Measurements from ENCODE around the gene ROBO1. TPM values are rescaled to one million over a fixed set of nuclear protein-coding genes. Genes with fewer than 3 reads are reported as not detected.
A peak's percentile ranks its signal among the peaks of the same experiment; 100 is the strongest.

ROBO1 gene
- total RNA-seq, 8 experiments from 2014 or later, result 45.0 to 147 (median 67.8) TPM

DNA sequence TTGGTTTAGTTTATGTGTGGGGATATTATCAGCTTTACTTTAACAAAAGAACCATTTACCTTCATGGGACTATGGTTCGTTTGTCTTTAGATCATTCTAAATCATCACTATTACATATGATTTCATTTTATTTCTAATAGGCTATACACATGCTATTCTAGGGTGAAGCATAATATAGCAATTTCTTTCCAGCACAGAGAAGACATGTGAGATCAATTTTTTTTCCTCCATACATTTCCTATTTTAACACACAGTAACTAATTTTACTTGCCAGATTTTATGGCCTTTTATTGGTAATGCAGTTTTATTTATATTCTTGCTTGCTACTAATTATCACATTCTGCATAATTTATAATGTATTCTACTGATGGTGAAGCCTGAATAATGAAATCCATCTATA lies 287.1 kb downstream of the ROBO1 start:
- WGBS, 10 experiments, result 0 to 100% (median 58%) methylated on average over 1 of the region's 1 CpG; no CpG with 5 or more reads in 1 of the 10 experiments
- Histone ChIP-seq H3K4me1 (replicated peaks in 1 of 2) (peaks cover 2 to 25% of the 10 kb centered on the region in 2 donors), H3K27ac (peak overlapping the region in 1 of 2 donors; percentile 37), H3K4me3 (no peak overlapping the region)
- peak in 1 of 8 experiments; percentile 70 for ATAC-seq (replicated peaks in 6 of 8)
- in situ Hi-C loops (cut with MboI; ENCODE audit: low pct_unique_long_range_greater_than_20kb in 2 of 9, low sequenced_read_pairs in 9 of 9, unreplicated experiment in 9 of 9), result loop anchor here in 3 of 9 experiments (25.0 kb wide), 2 partner anchors 93 to 818 kb away; no protein-coding TSS in a partner anchor

DNA sequence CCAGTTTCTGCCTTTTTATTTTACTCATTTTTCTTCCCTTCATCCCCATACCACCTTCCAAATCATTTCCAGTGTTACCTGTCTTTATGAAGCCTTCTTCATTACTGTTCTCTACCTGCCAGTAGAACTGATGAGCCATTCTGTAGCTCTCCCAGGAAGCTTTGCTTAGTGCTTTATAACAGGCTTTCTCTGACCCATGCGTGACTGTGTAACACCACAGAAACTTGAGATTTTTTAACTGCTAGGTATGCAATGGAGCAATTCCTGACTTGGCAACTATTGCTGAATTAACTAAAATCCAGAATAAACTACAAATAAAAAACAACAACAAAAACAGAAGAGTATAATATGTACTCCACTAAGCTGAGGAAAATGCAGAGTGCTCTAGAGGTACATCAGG lies 289.2 kb downstream of the ROBO1 start:
- no peak overlapping the region for H3K4me3 ChIP-seq
- whole genome bisulfite sequencing, 10 experiments, result 45 to 100% (median 91%) methylated on average over 1 of the region's 1 CpG; no CpG with 5 or more reads in 3 of the 10 experiments
- in situ Hi-C loops (cut with MboI; ENCODE audit: low pct_unique_long_range_greater_than_20kb in 2 of 9, low sequenced_read_pairs in 9 of 9, unreplicated experiment in 9 of 9), result loop anchor here in 3 of 9 experiments (25.0 kb wide), 2 partner anchors 91 to 816 kb away; no protein-coding TSS in a partner anchor
- ATAC-seq (replicated peaks in 6 of 8), result peak in 1 of 8 experiments; percentile 60
- no peak overlapping the region for H3K27ac ChIP-seq
- peaks cover 2 to 25% of the 10 kb centered on the region in 2 donors for H3K4me1 ChIP-seq (replicated peaks in 1 of 2)

DNA sequence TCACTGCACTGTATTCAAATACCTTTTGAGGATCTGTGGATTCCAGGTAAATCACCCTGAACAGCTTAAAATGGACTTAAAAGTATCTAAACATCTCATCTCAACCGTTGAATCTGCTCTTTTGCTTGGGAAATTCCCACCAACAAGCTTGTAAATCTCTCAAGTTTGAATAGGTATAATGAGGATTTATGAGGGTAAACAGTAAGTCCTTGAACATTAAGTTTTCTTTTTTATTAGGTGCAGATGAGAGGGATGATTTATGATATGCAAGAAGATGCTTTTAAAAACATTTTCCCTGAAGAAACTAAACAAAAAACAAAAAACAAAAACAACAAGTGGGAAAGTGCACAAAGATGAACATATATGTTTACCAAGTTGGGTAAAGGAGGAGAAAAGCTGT lies 290.6 kb downstream of the ROBO1 start:
- WGBS, 10 experiments, result 0 to 78% (median 25%) methylated on average over 1 of the region's 1 CpG; no CpG with 5 or more reads in 1 of the 10 experiments
- no peak for ATAC-seq (replicated peaks in 6 of 8)
- Histone ChIP-seq H3K4me1 (replicated peaks in 1 of 2) (peaks cover 2 to 25% of the 10 kb centered on the region in 2 donors), H3K4me3 (no peak overlapping the region), H3K27ac (no peak overlapping the region)
- in situ Hi-C loops (cut with MboI; ENCODE audit: low pct_unique_long_range_greater_than_20kb in 2 of 9, low sequenced_read_pairs in 9 of 9, unreplicated experiment in 9 of 9), result loop anchor here in 3 of 9 experiments (25.0 kb wide), 2 partner anchors 90 to 815 kb away; no protein-coding TSS in a partner anchor

DNA sequence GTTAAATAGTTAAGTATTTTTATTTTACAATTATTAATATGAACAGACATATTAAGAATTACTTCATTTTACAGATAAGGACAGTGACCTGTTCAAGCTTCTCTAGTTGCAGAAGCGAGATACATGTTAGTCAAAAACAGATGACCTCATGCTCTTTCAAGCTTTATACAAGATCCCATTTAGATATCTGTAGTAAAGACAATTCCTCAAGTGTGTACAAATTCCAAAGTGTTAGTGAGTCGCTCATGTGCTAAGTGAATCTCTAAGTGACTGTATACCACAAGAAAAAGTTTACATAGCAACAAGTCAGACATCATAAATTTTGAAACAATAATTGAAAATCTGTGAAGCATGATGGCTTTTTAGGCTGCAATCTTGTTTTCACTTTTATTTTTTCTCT lies 293.8 kb downstream of the ROBO1 start:
- Histone ChIP-seq H3K4me1 (replicated peaks in 1 of 2) (peaks cover 0 to 4% of the 10 kb centered on the region in 2 donors), H3K4me3 (no peak overlapping the region), H3K27ac (no peak overlapping the region)
- in situ Hi-C loops (cut with MboI; ENCODE audit: low pct_unique_long_range_greater_than_20kb in 2 of 9, low sequenced_read_pairs in 9 of 9, unreplicated experiment in 9 of 9), result no loop called here
- no peak for ATAC-seq (replicated peaks in 6 of 8)
- WGBS, 10 experiments, result 6 to 100% (median 91%) methylated on average over 1 to 2 of the region's 2 CpGs

DNA sequence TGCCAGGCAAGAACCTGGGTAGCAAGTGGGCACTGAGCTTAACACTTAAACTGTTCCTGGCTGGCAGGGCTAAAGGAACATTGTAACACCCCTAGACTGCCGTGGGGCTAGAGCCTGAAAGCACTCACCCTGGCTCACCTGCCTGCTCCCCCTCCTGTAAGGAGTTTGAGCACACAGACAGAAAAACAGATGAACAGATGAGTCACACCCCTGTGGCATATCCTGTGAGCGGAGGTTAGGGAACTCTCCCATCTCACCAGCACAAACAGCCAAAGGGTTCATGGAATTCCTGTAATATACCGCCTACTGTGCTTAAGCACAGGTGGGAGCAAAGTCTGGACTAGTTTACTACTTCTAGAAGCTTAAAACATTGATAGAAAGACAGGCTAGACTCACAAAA lies 300.1 kb downstream of the ROBO1 start:
- in situ Hi-C loops (cut with MboI; ENCODE audit: low pct_unique_long_range_greater_than_20kb in 2 of 9, low sequenced_read_pairs in 9 of 9, unreplicated experiment in 9 of 9), result no loop called here
- Histone ChIP-seq H3K4me1 (replicated peaks in 1 of 2) (no peaks in the 10 kb centered on the region), H3K4me3 (no peak overlapping the region), H3K27ac (no peak overlapping the region)
- WGBS, 10 experiments, result 0 to 100% (median 89%) methylated on average over 1 to 3 of the region's 3 CpGs; no CpG with 5 or more reads in 3 of the 10 experiments
- peak in 2 of 8 experiments; percentile 12 to 35 for ATAC-seq (replicated peaks in 6 of 8)

DNA sequence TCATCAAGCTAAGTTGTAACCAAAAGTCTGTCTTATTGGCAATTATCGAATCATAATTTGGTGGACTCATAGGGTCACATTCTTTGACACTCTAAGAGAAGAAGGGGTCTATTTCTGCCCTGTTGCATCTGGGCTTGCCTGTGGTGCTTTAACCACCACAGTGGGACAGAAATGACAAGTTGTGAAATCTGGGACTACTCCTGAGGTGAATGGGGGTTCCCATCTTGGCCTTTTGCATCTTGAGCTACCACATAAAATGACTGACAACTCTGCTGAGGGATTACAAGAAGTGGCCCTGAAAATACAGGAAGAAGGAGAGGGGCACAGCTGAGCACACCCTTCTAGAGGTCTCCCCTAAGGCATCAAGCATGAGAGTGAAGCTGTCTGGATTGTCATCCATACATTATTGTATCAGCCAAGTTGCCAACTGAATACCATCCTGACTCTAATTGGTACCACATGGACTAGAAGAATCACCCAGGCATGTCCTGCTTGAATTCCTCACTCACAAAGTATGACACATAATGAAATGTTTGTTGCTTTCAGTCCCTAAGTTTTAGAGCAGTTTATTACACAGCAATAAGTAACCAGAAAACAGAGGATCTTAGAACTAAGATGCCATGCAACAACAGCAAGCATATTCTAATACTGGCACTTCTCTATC lies 306.5 kb downstream of the ROBO1 start:
- in situ Hi-C loops (cut with MboI; ENCODE audit: low pct_unique_long_range_greater_than_20kb in 2 of 9, low sequenced_read_pairs in 9 of 9, unreplicated experiment in 9 of 9), result no loop called here
- Histone ChIP-seq H3K27ac (no peak overlapping the region), H3K4me3 (no peak overlapping the region), H3K4me1 (replicated peaks in 1 of 2) (no peaks in the 10 kb centered on the region)
- WGBS, 10 experiments, result 43 to 100% (median 100%) methylated on average over 1 of the region's 1 CpG; no CpG with 5 or more reads in 3 of the 10 experiments
- ATAC-seq (replicated peaks in 6 of 8), result no peak

DNA sequence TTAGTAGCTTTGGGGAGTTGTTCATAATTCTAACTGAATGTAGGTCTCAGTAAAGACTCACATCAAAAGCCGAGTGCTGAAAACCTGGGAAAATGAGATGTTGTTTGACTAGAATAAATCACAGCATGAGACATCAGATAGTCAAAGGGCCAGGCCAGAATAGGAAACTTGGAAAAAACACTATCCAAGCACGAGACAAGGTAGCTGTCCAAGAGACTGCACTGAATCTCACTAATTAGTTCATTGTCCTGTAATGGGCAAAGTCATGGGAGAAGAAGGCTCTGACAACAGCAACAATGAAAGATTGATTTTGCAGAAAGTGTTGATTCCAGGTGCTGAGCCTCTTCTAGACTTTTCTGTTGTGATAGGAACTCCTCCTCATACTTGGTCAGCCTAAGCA lies 314.2 kb downstream of the ROBO1 start:
- peak in 5 of 8 experiments; percentile 28 to 73 (median 55) for ATAC-seq (replicated peaks in 6 of 8)
- Histone ChIP-seq H3K27ac (no peak overlapping the region), H3K4me1 (replicated peaks in 1 of 2) (no peaks in the 10 kb centered on the region), H3K4me3 (no peak overlapping the region)
- in situ Hi-C loops (cut with MboI; ENCODE audit: low pct_unique_long_range_greater_than_20kb in 2 of 9, low sequenced_read_pairs in 9 of 9, unreplicated experiment in 9 of 9), result no loop called here
- WGBS, 10 experiments, result 10 to 75% (median 38%) methylated on average over 1 to 2 of the region's 2 CpGs

DNA sequence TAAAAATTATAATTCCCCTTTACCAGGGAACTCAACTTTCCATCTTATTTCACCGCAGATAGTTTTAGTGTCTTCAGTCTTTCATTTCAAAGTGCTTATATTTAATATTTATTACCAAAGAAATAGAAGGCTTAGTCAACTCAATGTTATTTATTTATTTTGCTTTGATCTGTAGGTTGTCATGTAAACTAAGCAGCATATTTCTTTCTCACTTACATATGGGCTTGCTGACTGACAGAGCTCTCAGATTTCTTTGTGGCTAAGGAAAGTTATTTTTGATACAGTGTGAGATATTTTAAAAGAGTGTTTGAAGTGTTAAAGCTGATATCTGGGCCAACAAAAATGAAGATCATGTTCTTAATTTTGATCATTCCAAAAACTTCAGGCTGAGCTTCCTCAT lies 331.4 kb downstream of the ROBO1 start:
- in situ Hi-C loops (cut with MboI; ENCODE audit: low pct_unique_long_range_greater_than_20kb in 2 of 9, low sequenced_read_pairs in 9 of 9, unreplicated experiment in 9 of 9), result no loop called here

DNA sequence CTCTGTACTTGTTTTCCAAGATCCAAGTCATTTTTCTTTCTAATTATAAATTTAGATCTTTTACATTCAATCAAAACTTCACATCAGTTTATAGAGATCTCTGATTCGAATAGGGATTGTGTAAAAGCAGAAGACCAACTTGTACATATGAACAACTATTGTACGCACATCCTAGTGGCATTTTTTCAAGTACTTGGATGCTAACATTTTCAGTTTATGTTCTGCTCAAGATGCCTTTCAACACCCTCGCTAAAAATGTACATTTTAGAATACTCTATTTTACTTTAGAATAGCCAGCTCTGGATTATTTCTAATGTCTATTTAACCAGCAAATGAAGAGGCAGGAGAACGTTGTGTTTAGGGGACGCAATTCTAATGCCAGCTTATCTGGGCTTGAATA lies 340.7 kb downstream of the ROBO1 start:
- H3K4me1 ChIP-seq (replicated peaks in 1 of 2), result peaks cover 0 to under 1% of the 10 kb centered on the region in 2 donors
- H3K27ac ChIP-seq, result no peak overlapping the region
- WGBS, 10 experiments, result 39 to 93% (median 88%) methylated on average over 2 to 5 of the region's 5 CpGs; no CpG with 5 or more reads in 1 of the 10 experiments
- H3K4me3 ChIP-seq, result no peak overlapping the region
- in situ Hi-C loops (cut with MboI; ENCODE audit: low pct_unique_long_range_greater_than_20kb in 2 of 9, low sequenced_read_pairs in 9 of 9, unreplicated experiment in 9 of 9), result no loop called here
- no peak for ATAC-seq (replicated peaks in 6 of 8)

More for the DNA sequence above, 331.4 kb downstream of the ROBO1 start:
- ATAC-seq (replicated peaks in 6 of 8), result peak in 2 of 8 experiments; percentile 65 to 68
- peaks cover 0 to 4% of the 10 kb centered on the region in 2 donors for H3K4me1 ChIP-seq (replicated peaks in 1 of 2)
- H3K4me3 ChIP-seq, result no peak overlapping the region
- no peak overlapping the region for H3K27ac ChIP-seq
- 0 to 100% (median 86%) methylated on average over 1 of the region's 1 CpG; no CpG with 5 or more reads in 1 of the 10 experiments for WGBS, 10 experiments

DNA sequence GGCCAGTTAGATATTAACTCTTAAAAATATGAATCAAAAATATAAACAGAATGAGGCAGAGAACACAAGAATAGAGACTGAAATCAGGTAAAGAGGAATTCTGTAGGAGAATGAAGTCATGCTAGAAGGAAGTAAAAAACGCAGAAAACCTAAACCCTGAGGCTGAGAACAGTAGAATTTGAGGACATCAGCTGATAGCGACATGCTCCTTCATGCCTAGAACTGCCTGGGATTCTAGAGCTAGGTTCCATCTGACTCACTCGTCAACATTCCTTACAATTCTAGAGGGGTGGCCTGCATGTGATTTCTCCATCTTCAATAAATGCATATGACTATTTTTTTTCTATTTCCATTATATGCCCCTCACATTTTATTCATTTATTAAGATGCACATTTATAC lies 343.0 kb downstream of the ROBO1 start:
- WGBS, 10 experiments, result 50 to 90% (median 74%) methylated on average over 1 to 3 of the region's 3 CpGs; no CpG with 5 or more reads in 1 of the 10 experiments
- ATAC-seq (replicated peaks in 6 of 8), result no peak
- in situ Hi-C loops (cut with MboI; ENCODE audit: low pct_unique_long_range_greater_than_20kb in 2 of 9, low sequenced_read_pairs in 9 of 9, unreplicated experiment in 9 of 9), result no loop called here
- no peak overlapping the region for H3K4me3 ChIP-seq
- no peaks in the 10 kb centered on the region for H3K4me1 ChIP-seq (replicated peaks in 1 of 2)
- no peak overlapping the region for H3K27ac ChIP-seq

DNA sequence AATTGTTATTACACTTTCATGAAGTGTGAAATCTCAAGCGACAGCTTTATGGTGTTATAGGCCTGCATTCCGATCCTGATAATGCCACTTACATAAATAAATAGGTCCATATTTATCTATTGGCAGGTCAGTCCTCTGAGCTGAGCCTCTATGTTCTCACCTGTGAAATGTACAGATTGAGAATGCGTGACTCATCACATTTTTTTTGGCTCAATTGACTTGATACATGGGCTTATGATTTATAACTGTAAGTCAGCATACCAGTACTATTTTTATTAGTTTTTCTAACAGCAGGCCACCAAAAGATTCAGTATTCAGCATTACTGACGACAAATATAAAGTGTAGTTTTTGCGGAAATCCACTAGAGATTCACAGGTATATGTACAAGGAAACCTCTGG lies 344.4 kb downstream of the ROBO1 start:
- 43 to 100% (median 91%) methylated on average over 1 to 5 of the region's 5 CpGs; no CpG with 5 or more reads in 1 of the 10 experiments for WGBS, 10 experiments

DNA sequence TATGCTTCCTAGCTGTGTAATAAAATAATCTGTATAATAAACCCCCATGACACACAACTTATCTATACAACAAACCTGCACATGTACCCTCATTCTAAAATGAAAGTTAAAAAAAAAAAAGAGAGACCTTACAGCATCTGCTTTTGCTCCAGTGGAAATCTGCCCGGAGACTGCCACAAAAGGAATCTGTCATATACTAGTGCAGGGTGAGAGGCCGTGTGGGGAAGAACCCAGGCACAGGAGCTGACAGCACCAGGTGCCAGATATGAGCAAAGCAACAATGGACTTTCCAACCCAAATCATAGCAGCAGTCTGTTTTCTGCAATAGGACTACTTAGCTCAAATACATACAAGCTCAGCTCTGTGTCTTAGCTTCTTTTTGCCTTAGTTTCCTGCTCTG lies 346.5 kb downstream of the ROBO1 start:
- no peak for ATAC-seq (replicated peaks in 6 of 8)
- H3K27ac ChIP-seq, result no peak overlapping the region
- no peaks in the 10 kb centered on the region for H3K4me1 ChIP-seq (replicated peaks in 1 of 2)
- in situ Hi-C loops (cut with MboI; ENCODE audit: low pct_unique_long_range_greater_than_20kb in 2 of 9, low sequenced_read_pairs in 9 of 9, unreplicated experiment in 9 of 9), result no loop called here
- no peak overlapping the region for H3K4me3 ChIP-seq
- 20 to 92% (median 60%) methylated on average over 1 to 2 of the region's 2 CpGs; no CpG with 5 or more reads in 2 of the 10 experiments for WGBS, 10 experiments

More for the DNA sequence above, 344.4 kb downstream of the ROBO1 start:
- Histone ChIP-seq H3K4me3 (no peak overlapping the region), H3K27ac (no peak overlapping the region), H3K4me1 (replicated peaks in 1 of 2) (no peaks in the 10 kb centered on the region)
- no peak for ATAC-seq (replicated peaks in 6 of 8)
- in situ Hi-C loops (cut with MboI; ENCODE audit: low pct_unique_long_range_greater_than_20kb in 2 of 9, low sequenced_read_pairs in 9 of 9, unreplicated experiment in 9 of 9), result no loop called here

DNA sequence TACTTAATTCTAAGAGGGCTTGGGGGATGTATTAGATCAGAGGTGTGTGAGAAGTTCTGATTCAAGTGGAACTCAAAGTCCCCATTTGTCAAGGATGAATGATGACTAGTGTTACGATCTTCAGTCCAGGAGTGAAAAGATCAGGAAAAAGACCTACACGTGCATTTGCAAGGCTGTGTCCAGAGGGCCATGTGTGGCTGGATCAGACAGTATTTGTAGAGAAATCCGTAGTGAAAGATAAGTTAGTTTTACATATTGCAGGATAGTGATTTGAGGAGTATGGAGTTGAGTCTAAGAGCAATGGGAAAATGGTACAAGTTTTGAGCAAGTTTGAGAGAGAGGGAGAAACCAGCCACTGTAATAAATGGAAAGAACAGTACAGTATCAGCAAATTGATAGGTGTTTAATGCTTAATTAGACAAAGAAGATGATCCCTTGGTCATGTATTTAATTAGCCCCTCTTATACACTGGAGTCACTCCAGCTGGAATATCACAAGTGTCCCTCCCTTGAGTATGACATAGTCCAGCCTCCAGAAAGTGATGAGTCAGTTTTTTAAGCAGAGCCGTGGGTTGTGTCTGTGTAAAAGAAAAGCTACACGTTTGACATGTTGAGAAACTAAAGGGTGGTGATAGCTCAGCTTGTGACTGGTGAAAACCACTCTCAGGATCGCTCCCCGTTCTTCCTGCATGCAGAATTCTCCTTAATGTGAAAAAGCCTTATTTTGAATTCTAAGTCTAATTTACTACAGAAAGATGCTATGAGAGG lies 348.8 kb downstream of the ROBO1 start:
- peak in 7 of 8 experiments; percentile 67 to 81 (median 74) for ATAC-seq (replicated peaks in 6 of 8)

More for the DNA sequence above, 348.8 kb downstream of the ROBO1 start:
- in situ Hi-C loops (cut with MboI; ENCODE audit: low pct_unique_long_range_greater_than_20kb in 2 of 9, low sequenced_read_pairs in 9 of 9, unreplicated experiment in 9 of 9), result no loop called here
- WGBS, 10 experiments, result 3 to 87% (median 63%) methylated on average over 1 to 7 of the region's 7 CpGs; no CpG with 5 or more reads in 1 of the 10 experiments
- H3K4me1 ChIP-seq (replicated peaks in 1 of 2), result no peaks in the 10 kb centered on the region
- H3K27ac ChIP-seq, result no peak overlapping the region
- no peak overlapping the region for H3K4me3 ChIP-seq
